Naive thymus-derived CD8-positive, alpha-beta T cell (primary cell): Measurements from ENCODE around the gene DGKQ. TPM values are rescaled to one million over a fixed set of nuclear protein-coding genes. Genes with fewer than 3 reads are reported as not detected.
"Not testable (repeated sequence)": the region's sequence is repeated elsewhere in the genome, so short reads cannot be mapped to it uniquely, and the experiment has no call there.

Source experiments
- ATAC-seq, 2 donors: fragments of 150-1000 bp; cut with Tn5 transposase in 1 of 2; sonication (Bioruptor Pico), chemical (Tn5 transposase) in 1 of 2; 1 replicate in 1 of 2; 2 replicates in 1 of 2; pipeline ENCODE4 v1.10.0; 2021; ENCODE audit warnings: mild to moderate bottlenecking in 2 of 2, moderate library complexity in 2 of 2
- POLR2A ChIA-PET: fragments of 350-600 bp; sonication (Branson Sonifier 250); formaldehyde crosslinking; loops from one replicate; lab custom pipeline; 2021; ENCODE audit warnings: antibody characterized with exemption; lab: Charles Lee
- DNase-seq, 10 donors: peaks; one replicate each; pipeline versions ENCODE4 v3.0.0 to v3.0.0-alpha.2; 2020 to 2022
- H3K27ac Mint-ChIP-seq, 10 donors: one replicate each; pipeline ENCODE4 v1.8.0; 2020 to 2022; ENCODE audit warnings: mild to moderate bottlenecking in 10 of 10, mixed read lengths in 10 of 10, moderate library complexity in 4 of 10, inconsistent platforms in 1 of 10
- H3K27me3 Mint-ChIP-seq, 5 donors: one replicate each; pipeline ENCODE4 v1.8.0; 2021 to 2022; ENCODE audit warnings: mixed read lengths in 5 of 5
- H3K36me3 Mint-ChIP-seq, 3 donors: one replicate each; pipeline ENCODE4 v1.8.0; 2020 to 2022; ENCODE audit warnings: mixed read lengths in 3 of 3, mild to moderate bottlenecking in 2 of 3, inconsistent platforms in 1 of 3
- H3K4me1 Mint-ChIP-seq, 4 donors: one replicate each; pipeline ENCODE4 v1.8.0; 2021 to 2022; ENCODE audit warnings: mixed read lengths in 4 of 4
- H3K4me3 Mint-ChIP-seq, 10 donors: one replicate each; pipeline ENCODE4 v1.8.0; 2020 to 2022; ENCODE audit warnings: mild to moderate bottlenecking in 10 of 10, mixed read lengths in 10 of 10, moderate library complexity in 6 of 10, inconsistent platforms in 1 of 10
- H3K9me3 Mint-ChIP-seq, 9 donors: one replicate each; pipeline ENCODE4 v1.8.0; 2020 to 2022; ENCODE audit warnings: mixed read lengths in 9 of 9, mild to moderate bottlenecking in 3 of 9, inconsistent platforms in 1 of 9, moderate library complexity in 1 of 9
- polyA plus RNA-seq, 3 donors: library from polyadenylated mRNA; unstranded; fragments of 300-500 nt; fragmentation: Illumina TruSeq; gene quantifications; one replicate each; pipeline ENCODE4 v1.2.3, GENCODE V29; 2021
- total RNA-seq, 8 experiments: library from RNA in 2 of 8; stranded (reverse) in 2 of 8; gene quantifications; one replicate each; pipeline ENCODE4 v1.2.3 and lab custom pipeline; 2021 to 2026

DGKQ gene
- total and polyA plus RNA-seq, 5 experiments from 2014 or later = 2.2 to 39.9 (median 17.3) TPM

- Mint-ChIP-seq H3K27ac (no peak overlapping the region), H3K4me3 (no peak overlapping the region), H3K36me3 (peaks cover 0 to 3% (median 0%) of the 10 kb centered on the region in 3 donors), H3K9me3 (peaks cover 0 to 2% (median 0%) of the 10 kb centered on the region in 9 donors), H3K27me3 (no peaks in the 10 kb centered on the region), H3K4me1 (peaks cover under 1 to 8% (median 7%) of the 10 kb centered on the region in 4 donors)
- POLR2A ChIA-PET = no interaction called here
- no peak for DNase-seq
- ATAC-seq = no peak
Observed at GRCh38 chr4:978957-979701, 5.8 kb upstream of the DGKQ start.

- H3K4me3 Mint-ChIP-seq, H3K27ac Mint-ChIP-seq, H3K27me3 Mint-ChIP-seq, ATAC-seq, DNase-seq, POLR2A ChIA-PET, H3K36me3 Mint-ChIP-seq, H3K9me3 Mint-ChIP-seq: not testable (repeated sequence)
- H3K4me1 Mint-ChIP-seq = peaks cover 4 to 13% (median 6%) of the 10 kb centered on the region in 4 donors
Observed at GRCh38 chr4:976016-976415, 2.6 kb upstream of the DGKQ start.

DNA sequence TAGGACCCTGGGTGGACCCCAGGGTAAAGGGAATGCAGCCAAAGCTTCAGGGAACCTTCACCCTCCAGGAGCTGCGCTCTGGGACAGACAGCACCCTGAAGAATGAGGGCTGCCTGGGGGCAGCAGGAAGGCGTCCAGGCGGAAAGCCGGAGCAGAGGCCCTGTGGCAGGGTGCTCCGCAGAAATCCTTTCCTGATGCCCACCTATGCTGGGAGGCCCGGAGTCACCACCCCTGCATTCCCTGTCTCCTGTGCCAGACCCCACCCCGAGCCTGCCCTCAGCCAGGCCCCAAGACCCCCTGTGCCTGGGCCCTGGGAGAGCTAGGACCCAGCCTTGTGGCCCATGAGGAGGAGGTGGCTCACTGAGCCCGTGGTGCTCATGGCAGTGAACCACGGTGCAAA, 1.3 kb upstream of the DGKQ start:
- ATAC-seq (no peak), DNase-seq (no peak)
- H3K36me3 Mint-ChIP-seq = no peaks in the 10 kb centered on the region
- H3K4me3 Mint-ChIP-seq = peak overlapping the region in 2 of 10 donors; percentile 20 to 28
- POLR2A ChIA-PET = interaction anchor here (3.0 kb wide), 1 partner anchor 12 kb away, joined by 16 read pairs; the partner anchor contains the start of gene IDUA
- no peaks in the 10 kb centered on the region for H3K27me3 Mint-ChIP-seq
- peaks cover 6 to 23% (median 17%) of the 10 kb centered on the region in 4 donors for H3K4me1 Mint-ChIP-seq
- H3K9me3 Mint-ChIP-seq = peaks cover 0 to 2% (median 0%) of the 10 kb centered on the region in 9 donors
- H3K27ac Mint-ChIP-seq = no peak overlapping the region

GRCh38 chr4:972651-973424, 531 bp downstream of the DGKQ start:
- Mint-ChIP-seq H3K36me3 (no peaks in the 10 kb centered on the region), H3K4me3 (peak overlapping the region in 8 of 10 donors; percentile 20 to 71 (median 58)), H3K9me3 (peaks cover 0 to 2% (median 0%) of the 10 kb centered on the region in 9 donors), H3K27me3 (no peaks in the 10 kb centered on the region), H3K4me1 (peaks cover 6 to 24% (median 19%) of the 10 kb centered on the region in 4 donors), H3K27ac (peak overlapping the region in 3 of 10 donors; percentile 14 to 44 (median 15))
- POLR2A ChIA-PET = interaction anchor here (1.1 to 3.0 kb wide), 4 partner anchors 11 to 41 kb away, joined by 4 to 16 read pairs (median 6); partner anchors contain the start of genes GAK, IDUA and TMEM175
- DNase-seq = peak; percentile 54 to 84 (median 65)
- peak; percentile 64 to 66 for ATAC-seq

DNA sequence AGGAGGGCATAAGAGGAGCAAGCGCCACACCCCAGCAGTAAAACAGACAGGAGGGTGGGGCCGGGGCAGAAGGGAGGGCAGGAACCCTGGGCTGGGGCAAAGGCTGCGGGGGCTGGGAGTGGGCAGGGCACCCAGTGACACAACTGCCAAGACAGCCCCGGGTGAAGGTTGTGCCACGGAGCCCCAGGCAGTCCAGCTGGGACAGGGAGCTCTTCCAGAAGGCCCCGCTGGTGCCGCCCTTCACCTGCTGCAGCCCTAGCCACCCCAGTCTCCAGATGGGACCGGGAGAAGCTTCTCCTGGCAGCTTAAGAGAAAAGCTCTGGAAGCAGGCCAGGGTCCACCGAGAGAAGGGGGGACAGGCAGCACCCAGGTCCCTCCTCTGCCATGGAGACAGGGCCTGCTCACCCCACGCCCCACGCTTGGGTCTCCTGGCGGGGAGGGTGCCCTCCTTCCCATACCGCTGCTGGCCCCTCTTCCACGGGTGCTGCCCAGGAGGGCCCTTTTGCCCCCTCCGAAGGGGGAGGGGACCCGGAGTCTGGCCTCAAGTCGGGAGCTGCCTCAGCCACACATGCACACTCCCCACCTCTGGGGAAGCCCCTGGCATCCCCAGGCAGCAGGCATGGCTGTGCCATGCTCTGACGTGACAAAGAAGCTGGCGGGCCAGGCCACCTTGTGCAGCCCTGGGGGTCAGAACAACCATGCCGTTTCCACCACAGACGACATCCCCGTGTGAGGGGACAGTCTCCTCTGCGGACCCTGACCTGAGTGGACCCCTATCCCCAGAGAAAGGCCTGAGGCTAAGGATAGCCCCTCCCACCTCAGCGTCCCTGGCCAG, 1.5 kb downstream of the DGKQ start:
- POLR2A ChIA-PET = interaction anchor here (0.5 to 3.4 kb wide), 7 partner anchors 10 to 48 kb away, joined by 3 to 16 read pairs (median 5); partner anchors contain the start of genes GAK, IDUA and TMEM175
- Mint-ChIP-seq H3K27me3 (no peaks in the 10 kb centered on the region), H3K4me1 (peaks cover 6 to 24% (median 19%) of the 10 kb centered on the region in 4 donors), H3K9me3 (peaks cover 0 to 2% (median 0%) of the 10 kb centered on the region in 9 donors), H3K27ac (peak overlapping the region in 3 of 10 donors; percentile 29 to 87 (median 87)), H3K4me3 (peak overlapping the region in 9 of 10 donors; percentile 20 to 78 (median 59)), H3K36me3 (no peaks in the 10 kb centered on the region)
- ATAC-seq (no peak), DNase-seq (no peak)

DNA sequence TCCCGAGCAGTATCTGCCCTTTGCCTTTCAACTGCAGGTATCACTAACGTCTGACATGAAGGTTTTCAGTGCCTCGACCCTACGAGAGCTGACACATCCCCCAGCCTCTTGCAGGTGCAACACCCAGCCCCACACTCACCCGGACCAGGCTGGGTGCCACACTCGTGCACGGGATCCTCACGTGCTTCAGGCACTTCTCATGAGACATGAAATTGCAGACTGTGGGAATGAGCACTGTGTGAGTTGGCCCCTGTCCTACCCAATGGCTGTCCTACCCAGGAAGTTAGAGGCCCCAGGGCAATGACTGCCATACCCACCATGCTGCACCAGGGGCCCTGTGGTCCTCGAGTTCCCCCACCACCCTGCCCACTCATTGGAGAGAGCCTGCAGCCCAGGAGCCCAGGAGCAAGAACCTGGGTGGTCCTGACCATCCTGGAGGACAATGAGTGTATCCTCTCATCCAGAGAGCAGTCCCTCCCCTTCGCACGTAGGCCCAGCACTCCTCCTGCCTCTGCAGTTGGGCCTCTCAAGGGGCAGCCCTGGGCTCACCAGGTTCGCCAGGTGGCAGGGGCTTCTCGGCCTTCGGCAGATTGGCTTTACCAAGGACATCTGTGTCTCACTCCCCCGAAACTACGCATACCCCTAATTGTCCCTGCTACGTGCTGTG, 2.4 kb downstream of the DGKQ start:
- Mint-ChIP-seq H3K27ac (peak overlapping the region in 8 of 10 donors; percentile 47 to 87 (median 76)), H3K4me3 (peak overlapping the region in 9 of 10 donors; percentile 48 to 82 (median 66)), H3K9me3 (peaks cover 0 to 2% (median 0%) of the 10 kb centered on the region in 9 donors), H3K36me3 (no peaks in the 10 kb centered on the region), H3K4me1 (peaks cover 6 to 23% (median 18%) of the 10 kb centered on the region in 4 donors), H3K27me3 (no peaks in the 10 kb centered on the region)
- POLR2A ChIA-PET = interaction anchor here (0.5 to 3.4 kb wide), 4 partner anchors 16 to 47 kb away, joined by 3 to 14 read pairs (median 4); partner anchors contain the start of genes GAK, IDUA and TMEM175
- DNase-seq (no peak), ATAC-seq (no peak)

- POLR2A ChIA-PET = interaction anchor here (0.5 to 3.4 kb wide), 3 partner anchors 17 to 40 kb away, joined by 3 to 14 read pairs (median 4); partner anchors contain the start of genes GAK, IDUA and TMEM175
- DNase-seq (peak in 5 of 10 donors; percentile 17 to 62 (median 41)), ATAC-seq (peak in 1 of 2 donors; percentile 29)
- Mint-ChIP-seq H3K4me1 (peaks cover 6 to 23% (median 18%) of the 10 kb centered on the region in 4 donors), H3K27ac (peak overlapping the region in 9 of 10 donors; percentile 47 to 87 (median 75)), H3K9me3 (peaks cover 0 to 2% (median 0%) of the 10 kb centered on the region in 9 donors), H3K4me3 (peak overlapping the region; percentile 48 to 82 (median 66)), H3K27me3 (no peaks in the 10 kb centered on the region), H3K36me3 (no peaks in the 10 kb centered on the region)
Observed at GRCh38 chr4:970046-970745, 3.2 kb downstream of the DGKQ start.

DNA sequence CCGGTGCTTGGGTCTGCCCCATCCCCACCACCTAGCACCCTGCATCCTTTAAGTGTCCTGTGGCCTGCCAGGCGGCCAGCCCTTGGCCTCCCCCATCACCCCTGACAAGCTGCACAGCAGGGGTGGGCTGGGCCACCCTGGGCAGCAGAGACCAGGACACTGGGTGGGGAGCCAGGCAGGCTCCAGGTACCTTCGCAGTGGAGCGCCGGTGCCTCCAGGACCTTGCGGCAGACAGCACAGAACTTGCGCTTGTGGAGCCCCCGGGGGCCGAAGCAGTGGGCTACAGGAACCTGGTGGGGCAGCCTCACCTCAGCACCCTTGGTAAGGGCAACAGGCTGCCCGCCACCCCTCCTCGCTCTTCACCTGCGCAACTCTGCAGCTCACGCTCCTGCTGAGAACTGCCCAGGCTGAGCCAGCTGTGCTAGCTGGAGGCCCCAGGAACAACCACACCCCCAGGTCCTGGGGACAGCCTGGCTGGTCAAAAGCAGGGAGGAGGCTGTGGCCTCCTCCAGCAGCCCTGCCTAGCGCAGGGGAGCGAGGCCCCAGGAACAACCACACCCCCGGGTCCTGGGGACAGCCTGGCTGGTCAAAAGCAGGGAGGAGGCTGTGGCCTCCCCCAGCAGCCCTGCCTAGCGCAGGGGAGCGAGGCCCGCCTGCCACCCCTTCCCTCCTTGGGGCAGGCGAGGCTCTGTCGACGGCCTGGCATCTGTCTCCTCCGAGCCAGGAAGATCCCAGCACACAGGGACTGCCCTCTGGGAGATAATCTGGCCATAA, 4.6 kb downstream of the DGKQ start:
- H3K4me3 Mint-ChIP-seq = peak overlapping the region in 1 of 10 donors; percentile 19
- POLR2A ChIA-PET = interaction anchor here (3.4 kb wide), 1 partner anchor 18 kb away, joined by 14 read pairs; the partner anchor contains the start of gene IDUA
- no peak for DNase-seq

GRCh38 chr4:968221-968620, 5.1 kb downstream of the DGKQ start:
- no peaks in the 10 kb centered on the region for H3K9me3 Mint-ChIP-seq
- ATAC-seq (no peak), DNase-seq (no peak)
- H3K36me3 Mint-ChIP-seq = no peaks in the 10 kb centered on the region
- H3K4me3 Mint-ChIP-seq = peak overlapping the region in 1 of 10 donors; percentile 19
- peaks cover 6 to 25% (median 19%) of the 10 kb centered on the region in 4 donors for H3K4me1 Mint-ChIP-seq
- POLR2A ChIA-PET = no interaction called here
- no peaks in the 10 kb centered on the region for H3K27me3 Mint-ChIP-seq
- no peak overlapping the region for H3K27ac Mint-ChIP-seq

More for the DNA sequence above, 4.6 kb downstream of the DGKQ start:
- Mint-ChIP-seq H3K4me1 (peaks cover 6 to 23% (median 18%) of the 10 kb centered on the region in 4 donors), H3K27me3 (no peaks in the 10 kb centered on the region), H3K27ac (peak overlapping the region in 1 of 10 donors; percentile 58), H3K36me3 (no peaks in the 10 kb centered on the region), H3K9me3 (no peaks in the 10 kb centered on the region)
- no peak for ATAC-seq
